ENCODE results near the gene BANP.
A peak's percentile ranks its signal among the peaks of the same experiment; 100 is the strongest.
"Not testable (repeated sequence)": the region's sequence is repeated elsewhere in the genome, so short reads cannot be mapped to it uniquely, and the experiment has no call there.

The BANP gene

GRCh38 chr16:88050952-88051660 lies 99.9 kb downstream of the BANP start:
- DNase-seq (ENCODE audit: low spot score): no peak

GRCh38 chr16:88052661-88053060 lies 101.4 kb downstream of the BANP start:
- no peak for DNase-seq (ENCODE audit: low spot score)

- DNase-seq (ENCODE audit: low spot score): not testable (repeated sequence)
Observed at GRCh38 chr16:88053479-88053878, 102.2 kb downstream of the BANP start.

- no peak for DNase-seq (ENCODE audit: low spot score)
Observed at GRCh38 chr16:88055356-88055755, 104.1 kb downstream of the BANP start.

- no peak for DNase-seq (ENCODE audit: low spot score)
Observed at GRCh38 chr16:88056212-88056611, 105.0 kb downstream of the BANP start.

GRCh38 chr16:88057656-88058055 lies 106.4 kb downstream of the BANP start:
- no peak for DNase-seq (ENCODE audit: low spot score)

- DNase-seq (ENCODE audit: low spot score): no peak
Observed at GRCh38 chr16:88058136-88058535, 106.9 kb downstream of the BANP start.

GRCh38 chr16:88058817-88059216 lies 107.6 kb downstream of the BANP start:
- no peak for DNase-seq (ENCODE audit: low spot score)

GRCh38 chr16:88059701-88060386 lies 108.6 kb downstream of the BANP start:
- no peak for DNase-seq (ENCODE audit: low spot score)

GRCh38 chr16:88060524-88061219 lies 109.4 kb downstream of the BANP start:
- no peak for DNase-seq (ENCODE audit: low spot score)

- DNase-seq (ENCODE audit: low spot score): no peak
Observed at GRCh38 chr16:88061346-88062110, 110.3 kb downstream of the BANP start.

GRCh38 chr16:88062341-88063210 lies 111.3 kb downstream of the BANP start:
- DNase-seq (ENCODE audit: low spot score): peak; percentile 94

GRCh38 chr16:88063211-88063773 lies 112.1 kb downstream of the BANP start:
- DNase-seq (ENCODE audit: low spot score): peak; percentile 95

- peak; percentile 38 for DNase-seq (ENCODE audit: low spot score)
Observed at GRCh38 chr16:88064011-88064888, 113.0 kb downstream of the BANP start.

- no peak for DNase-seq (ENCODE audit: low spot score)
Observed at GRCh38 chr16:88064889-88065746, 113.9 kb downstream of the BANP start.

- DNase-seq (ENCODE audit: low spot score): no peak
Observed at GRCh38 chr16:88065747-88066142, 114.5 kb downstream of the BANP start.

GRCh38 chr16:88066234-88066633 lies 115.0 kb downstream of the BANP start:
- no peak for DNase-seq (ENCODE audit: low spot score)

GRCh38 chr16:88066680-88067529 lies 115.7 kb downstream of the BANP start:
- DNase-seq (ENCODE audit: low spot score): no peak

Measured in GM03348 (cell line).